ENCODE results near the gene NRG3.

Gene NRG3

GRCh38 chr10:82075605-82076004, 200.6 kb downstream of the NRG3 start:
- no peaks in the 10 kb centered on the region for H3K27me3 ChIP-seq (ENCODE audit: insufficient read depth, poor library complexity, severe bottlenecking)
- TF ChIP-seq REST (IDR thresholded peaks at IDR 0.05; ENCODE audit: insufficient replicate concordance, low read depth) (no peak), POLR2AphosphoS5 (IDR thresholded peaks at IDR 0.05; ENCODE audit: low read depth) (no peak), GABPA (IDR thresholded peaks at IDR 0.05; ENCODE audit: low read depth) (no peak), SPI1 (IDR thresholded peaks at IDR 0.05; ENCODE audit: borderline replicate concordance, low read depth) (no peak), CTCF (IDR thresholded peaks at IDR 0.05; ENCODE audit: insufficient read depth, low read length) (no peak)
- no peak for DNase-seq (ENCODE audit: low read depth in 1 of 2, low spot score in 1 of 2)
- H3K4me3 ChIP-seq (replicated peaks; ENCODE audit: insufficient read depth, low read length), result no peak overlapping the region
- no peak overlapping the region for H3K27ac ChIP-seq (replicated peaks)

- no peak for DNase-seq (ENCODE audit: low read depth in 1 of 2, low spot score in 1 of 2)
- TF ChIP-seq POLR2AphosphoS5 (IDR thresholded peaks at IDR 0.05; ENCODE audit: low read depth) (no peak), REST (IDR thresholded peaks at IDR 0.05; ENCODE audit: insufficient replicate concordance, low read depth) (no peak), SPI1 (IDR thresholded peaks at IDR 0.05; ENCODE audit: borderline replicate concordance, low read depth) (no peak), GABPA (IDR thresholded peaks at IDR 0.05; ENCODE audit: low read depth) (no peak), CTCF (IDR thresholded peaks at IDR 0.05; ENCODE audit: insufficient read depth, low read length) (no peak)
- H3K27ac ChIP-seq (replicated peaks), result no peak overlapping the region
- H3K27me3 ChIP-seq (ENCODE audit: insufficient read depth, poor library complexity, severe bottlenecking), result no peaks in the 10 kb centered on the region
- no peak overlapping the region for H3K4me3 ChIP-seq (replicated peaks; ENCODE audit: insufficient read depth, low read length)
These were observed 209.5 kb downstream of the NRG3 start for GRCh38 chr10:82084496-82084895.

- Histone ChIP-seq H3K27me3 (ENCODE audit: insufficient read depth, poor library complexity, severe bottlenecking) (no peaks in the 10 kb centered on the region), H3K4me3 (replicated peaks; ENCODE audit: insufficient read depth, low read length) (no peak overlapping the region), H3K27ac (replicated peaks) (no peak overlapping the region)
- no peak for TF ChIP-seq POLR2AphosphoS5 (IDR thresholded peaks at IDR 0.05; ENCODE audit: low read depth)
- TF ChIP-seq REST (IDR thresholded peaks at IDR 0.05; ENCODE audit: insufficient replicate concordance, low read depth), result no peak
- no peak for TF ChIP-seq CTCF (IDR thresholded peaks at IDR 0.05; ENCODE audit: insufficient read depth, low read length)
- TF ChIP-seq SPI1 (IDR thresholded peaks at IDR 0.05; ENCODE audit: borderline replicate concordance, low read depth), result no peak
- no peak for TF ChIP-seq GABPA (IDR thresholded peaks at IDR 0.05; ENCODE audit: low read depth)
- DNase-seq (ENCODE audit: low read depth in 1 of 2, low spot score in 1 of 2), result no peak
These were observed 209.9 kb downstream of the NRG3 start for GRCh38 chr10:82084904-82085303.
